Nasal cavity respiratory epithelium epithelial cell of viscerocranial mucosa (primary cell): ENCODE measurements around the gene PGAP6. TPM values are rescaled to one million over a fixed set of nuclear protein-coding genes. Genes with fewer than 3 reads are reported as not detected.

Experiments
- total RNA-seq: library from RNA; depleted of rRNA; stranded (reverse); fragments of >200 nt; gene quantifications from 2 replicates; pipeline ENCODE4 v1.2.3, GENCODE V29; 2014

PGAP6 gene
- 34.9 and 56.9 TPM in 2 replicates for total RNA-seq

DNA sequence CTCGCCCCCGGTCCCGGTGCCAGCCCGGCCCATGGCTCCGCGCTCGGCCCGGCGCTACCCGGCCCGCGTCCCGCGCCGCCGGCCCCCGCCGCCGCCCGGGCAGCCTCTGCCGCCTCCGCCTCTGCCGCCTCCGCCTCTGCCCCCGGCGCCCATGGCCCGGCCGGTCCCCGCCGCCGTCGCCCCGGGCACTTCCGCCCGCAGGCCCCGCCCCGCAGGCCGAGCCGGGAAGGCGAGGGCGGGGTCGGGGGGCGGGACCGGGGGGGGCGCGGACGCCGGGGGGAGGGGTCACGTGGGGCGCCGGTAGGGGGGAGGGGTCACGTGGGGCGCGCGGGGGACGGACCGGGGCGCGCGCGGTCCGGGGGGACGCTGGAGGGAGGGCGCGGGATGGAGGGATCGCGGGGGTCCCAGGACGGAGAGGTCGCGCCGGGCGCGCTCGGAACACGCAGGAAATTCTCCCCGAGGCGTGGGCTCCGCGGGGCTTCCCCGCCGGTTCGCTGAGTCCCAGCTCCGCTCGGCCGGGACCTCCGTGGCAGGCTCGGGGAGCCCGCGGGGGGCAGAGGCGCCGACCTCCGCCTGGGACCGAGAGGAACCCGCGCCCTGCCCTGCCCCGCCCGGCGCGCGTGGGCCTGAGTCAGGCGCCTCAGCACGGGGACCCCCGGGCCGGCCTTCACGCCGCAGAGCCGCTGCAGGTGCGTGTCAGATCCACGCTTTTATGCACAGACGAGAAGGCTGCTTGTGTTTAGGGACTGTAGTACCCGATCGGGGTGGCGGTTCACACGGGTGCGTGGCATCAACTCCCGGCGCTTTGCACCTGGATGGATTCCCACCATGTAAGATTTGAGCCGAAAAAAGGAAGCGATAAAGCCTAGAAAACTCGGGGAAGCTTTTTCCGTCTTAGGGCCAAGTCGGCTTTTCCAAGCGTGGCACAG lies at the start of gene PGAP6:
Gene PGAP6, minus strand, starts transcription at position 190 of the 929 bp plus-strand sequence. Its CDS starts 157 bp downstream, at position 33.

GRCh38 chr16:425082-425718 lies 43.4 kb upstream of the PGAP6 start, which contains the start of gene RAB11FIP3:
Gene RAB11FIP3 (plus strand): TSS chr16:425649. CDS start chr16:426007, 358 bp downstream.

DNA sequence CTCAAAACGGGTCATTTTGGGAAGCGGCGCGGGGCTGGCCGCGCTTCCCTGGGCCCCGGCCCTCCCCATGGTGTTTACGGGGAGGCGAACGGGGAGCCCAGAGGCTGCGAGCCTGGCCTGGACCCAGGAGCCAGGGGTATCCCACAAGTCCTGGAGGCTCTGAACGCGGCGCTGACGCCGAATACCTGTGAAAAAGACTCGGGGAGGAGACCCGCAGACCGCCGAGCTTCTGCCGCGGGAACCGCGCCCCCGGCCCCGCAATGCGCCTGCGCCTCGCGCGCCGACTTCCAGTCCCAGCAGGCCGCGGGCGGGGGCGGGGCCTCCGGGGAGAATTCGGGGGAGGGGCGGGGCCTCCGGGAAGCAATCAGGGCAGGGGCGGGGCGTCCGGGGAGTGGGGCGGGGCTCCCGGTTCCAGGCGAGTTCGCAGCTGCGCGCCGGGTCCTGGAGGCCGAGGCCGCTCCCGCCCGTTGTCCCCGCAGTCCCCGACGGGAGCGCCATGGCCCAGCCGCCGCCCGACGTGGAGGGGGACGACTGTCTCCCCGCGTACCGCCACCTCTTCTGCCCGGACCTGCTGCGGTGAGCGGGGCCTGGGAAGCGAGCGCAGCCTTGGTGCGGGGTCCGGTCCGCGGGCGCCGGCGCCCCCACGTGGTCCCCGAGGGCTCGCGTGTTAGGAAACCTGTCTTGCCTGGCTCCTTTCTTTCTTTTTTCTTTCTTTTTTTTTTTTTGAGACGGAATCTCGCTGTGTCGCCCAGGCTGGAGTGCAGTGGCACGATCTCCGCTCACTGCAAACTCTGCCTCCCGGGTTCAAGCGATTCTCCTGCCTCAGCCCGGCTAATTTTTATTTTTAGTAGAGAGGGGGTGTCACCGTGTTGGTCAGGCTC lies 19.9 kb upstream of the PGAP6 start, which contains the start of gene DECR2:
Gene DECR2, plus strand, starts transcription at position 418 of the 881 bp plus-strand sequence. Its CDS starts 79 bp downstream, at position 497.

GRCh38 chr16:397135-397661 lies 15.4 kb upstream of the PGAP6 start, which contains the start of gene NME4:
Gene NME4 (plus strand): TSS chr16:397199. CDS start chr16:397223, 24 bp downstream.

GRCh38 chr16:370443-370842 lies 11.3 kb downstream of the PGAP6 start, which contains the start of gene MRPL28:
Gene MRPL28 (minus strand): TSS chr16:370538. CDS start chr16:370218, 320 bp downstream.

GRCh38 chr16:352547-353403 lies 29.0 kb downstream of the PGAP6 start, which contains the start of gene AXIN1:
Gene AXIN1 (minus strand): TSS chr16:352723. CDS start chr16:347025, 5,698 bp downstream.

Other genes with a start within 250 kb of the PGAP6 start
- 5.8 and 17.1 TPM in 2 replicates for gene NPRL3, start 243.3 kb downstream of the PGAP6 start, total RNA-seq
- gene HBZ, start 229.3 kb downstream of the PGAP6 start, total RNA-seq = not detected in 2 replicates
- gene HBM, start 216.0 kb downstream of the PGAP6 start, total RNA-seq = not detected in 2 replicates
- not detected in 2 replicates for gene HBA2, start 209.1 kb downstream of the PGAP6 start, total RNA-seq
- not detected in 2 replicates for gene HBA1, start 205.3 kb downstream of the PGAP6 start, total RNA-seq
- not detected in 2 replicates for gene HBQ1, start 201.5 kb downstream of the PGAP6 start, total RNA-seq
- gene LUC7L, start 152.5 kb downstream of the PGAP6 start, total RNA-seq = 24.6 and 34.0 TPM in 2 replicates
- 44.1 and 110 TPM in 2 replicates for gene FAM234A, start 147.2 kb downstream of the PGAP6 start, total RNA-seq
- gene RGS11, start 106.0 kb downstream of the PGAP6 start, total RNA-seq = 0.14 TPM in 1 of 2 replicates, not detected in the other
- gene ARHGDIG, start 101.4 kb downstream of the PGAP6 start, total RNA-seq = 0.34 TPM in 1 of 2 replicates, not detected in the other
- gene PDIA2, start 98.8 kb downstream of the PGAP6 start, total RNA-seq = 0.34 TPM in 1 of 2 replicates, not detected in the other
- 33.8 and 66.4 TPM in 2 replicates for gene AXIN1, start 29.3 kb downstream of the PGAP6 start, total RNA-seq
- 46.4 and 98.8 TPM in 2 replicates for gene MRPL28, start 11.4 kb downstream of the PGAP6 start, total RNA-seq
- gene NME4, start 15.2 kb upstream of the PGAP6 start, total RNA-seq = 23.9 and 52.0 TPM in 2 replicates
- gene DECR2, start 19.9 kb upstream of the PGAP6 start, total RNA-seq = 4.8 and 8.5 TPM in 2 replicates
- 6.5 and 24.7 TPM in 2 replicates for gene RAB11FIP3, start 43.7 kb upstream of the PGAP6 start, total RNA-seq
- 30.1 and 60.1 TPM in 2 replicates for gene CAPN15, start 145.7 kb upstream of the PGAP6 start, total RNA-seq
- under 0.01 TPM in 1 of 2 replicates, not detected in the other for gene PRR35, start 178.4 kb upstream of the PGAP6 start, total RNA-seq
- 0.14 and 0.68 TPM in 2 replicates for gene NHLRC4, start 185.0 kb upstream of the PGAP6 start, total RNA-seq
- 13.7 and 34.0 TPM in 2 replicates for gene PIGQ, start 188.0 kb upstream of the PGAP6 start, total RNA-seq
- gene RAB40C, start 208.1 kb upstream of the PGAP6 start, total RNA-seq = 14.4 and 18.3 TPM in 2 replicates
- under 0.01 and 0.71 TPM in 2 replicates for gene WFIKKN1, start 249.0 kb upstream of the PGAP6 start, total RNA-seq